Suprapubic skin (tissue), 4 donors: ENCODE results near the gene CPT1C.

ENCODE experiments used
- EP300 ChIP-seq: sonication (generic); formaldehyde crosslinking; IDR thresholded peaks from one replicate; pipeline ENCODE4 v1.6.1; 2017; ENCODE audit warnings: antibody characterized with exemption
- POLR2A ChIP-seq, 2 donors: fragments of 450-650 bp; IDR thresholded peaks; one replicate each; pipeline ENCODE4 v1.6.1; 2017; ENCODE audit warnings: antibody characterized with exemption in 2 of 2, mild to moderate bottlenecking in 2 of 2, moderate library complexity in 2 of 2
- POLR2AphosphoS5 ChIP-seq, 3 donors: sonication (generic); formaldehyde crosslinking; IDR thresholded peaks; one replicate each; pipeline ENCODE4 v1.6.1; 2017; ENCODE audit warnings: antibody characterized with exemption in 3 of 3
- TF ChIP-seq, protein P1 (sequence below), 2 donors: fragments of 200-600 bp in 1 of 2; fragments of 450-650 bp in 1 of 2; sonication (generic) in 1 of 2; IDR thresholded peaks; one replicate each; pipeline ENCODE4 v1.5.1; 2016 to 2019; ENCODE audit warnings: antibody characterized with exemption in 2 of 2, mild to moderate bottlenecking in 1 of 2, moderate library complexity in 1 of 2

- TF ChIP-seq POLR2A (IDR thresholded peaks at IDR 0.05) (no peak), POLR2AphosphoS5 (IDR thresholded peaks at IDR 0.05) (no peak), EP300 (no peak)
- TF ChIP-seq, protein P1, sequence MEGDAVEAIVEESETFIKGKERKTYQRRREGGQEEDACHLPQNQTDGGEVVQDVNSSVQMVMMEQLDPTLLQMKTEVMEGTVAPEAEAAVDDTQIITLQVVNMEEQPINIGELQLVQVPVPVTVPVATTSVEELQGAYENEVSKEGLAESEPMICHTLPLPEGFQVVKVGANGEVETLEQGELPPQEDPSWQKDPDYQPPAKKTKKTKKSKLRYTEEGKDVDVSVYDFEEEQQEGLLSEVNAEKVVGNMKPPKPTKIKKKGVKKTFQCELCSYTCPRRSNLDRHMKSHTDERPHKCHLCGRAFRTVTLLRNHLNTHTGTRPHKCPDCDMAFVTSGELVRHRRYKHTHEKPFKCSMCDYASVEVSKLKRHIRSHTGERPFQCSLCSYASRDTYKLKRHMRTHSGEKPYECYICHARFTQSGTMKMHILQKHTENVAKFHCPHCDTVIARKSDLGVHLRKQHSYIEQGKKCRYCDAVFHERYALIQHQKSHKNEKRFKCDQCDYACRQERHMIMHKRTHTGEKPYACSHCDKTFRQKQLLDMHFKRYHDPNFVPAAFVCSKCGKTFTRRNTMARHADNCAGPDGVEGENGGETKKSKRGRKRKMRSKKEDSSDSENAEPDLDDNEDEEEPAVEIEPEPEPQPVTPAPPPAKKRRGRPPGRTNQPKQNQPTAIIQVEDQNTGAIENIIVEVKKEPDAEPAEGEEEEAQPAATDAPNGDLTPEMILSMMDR (IDR thresholded peaks at IDR 0.05): no peak
Observed at GRCh38 chr19:49744946-49745381, 54.0 kb downstream of the CPT1C start.
